Heart right ventricle (tissue), 16 donors: ENCODE data around the gene KIAA0825. TPM values are rescaled to one million over a fixed set of nuclear protein-coding genes. Genes with fewer than 3 reads are reported as not detected.

Experiments used
- ATAC-seq, 8 donors: fragments of 200-7000 bp; cut with Tn5 transposase; one replicate each; pipeline ENCODE4 v1.9.1; 2020; ENCODE audit warnings: mild to moderate bottlenecking in 8 of 8, moderate library complexity in 8 of 8, moderate number of reproducible peaks in 1 of 8
- DNase-seq, 2 donors: peaks; one replicate each; pipeline ENCODE4 v3.0.0-alpha.2; 2020
- H3K27ac ChIP-seq, 10 donors: fragments of 200-600 bp; sonication (generic) in 2 of 10; one replicate each; pipeline versions ENCODE4 v1.5.0 to v1.8.0; 2020 to 2022; ENCODE audit warnings: mild to moderate bottlenecking in 3 of 10
- H3K27me3 ChIP-seq, 7 donors: fragments of 200-600 bp; one replicate each; pipeline ENCODE4 v1.8.0; 2021 to 2022; ENCODE audit warnings: mild to moderate bottlenecking in 2 of 7
- H3K36me3 ChIP-seq, 9 donors: fragments of 200-600 bp; sonication (generic) in 1 of 9; one replicate each; pipeline versions ENCODE4 v1.5.0 to v1.8.0; 2020 to 2022; ENCODE audit warnings: mild to moderate bottlenecking in 2 of 9
- H3K4me1 ChIP-seq, 9 donors: fragments of 200-600 bp; sonication (generic) in 1 of 9; one replicate each; pipeline versions ENCODE4 v1.5.0 to v1.8.0; 2020 to 2022; ENCODE audit warnings: mild to moderate bottlenecking in 4 of 9
- H3K4me3 ChIP-seq, 10 donors: fragments of 200-600 bp; sonication (generic) in 2 of 10; one replicate each; pipeline versions ENCODE4 v1.5.0 to v1.8.0; 2020 to 2022; ENCODE audit warnings: mild to moderate bottlenecking in 7 of 10, moderate library complexity in 2 of 10
- H3K9me3 ChIP-seq, 11 donors: fragments of 200-600 bp in 10 of 11; sonication (generic) in 2 of 11; one replicate each; pipeline versions ENCODE4 v1.5.0 to v1.8.0; 2013 to 2022; ENCODE audit warnings: mild to moderate bottlenecking in 2 of 11, control low read depth in 1 of 11, moderate library complexity in 1 of 11
- CTCF ChIP-seq, 9 donors: fragments of 200-600 bp; sonication (generic) in 2 of 9; IDR thresholded peaks; one replicate each; pipeline versions ENCODE4 v1.5.0 to v1.8.0; 2021 to 2022; ENCODE audit warnings: antibody characterized with exemption in 9 of 9, mild to moderate bottlenecking in 5 of 9, moderate library complexity in 1 of 9
- WGBS, 2 donors: extraction: QIAGEN DNeasy Blood & Tissue Kit; methylation state at CpG; one replicate each; pipeline ENCODE4 v1.1.7; 2013; ENCODE audit warnings: inconsistent platforms in 1 of 2; 5-methylcytosine and 5-hydroxymethylcytosine counted together
- intact Hi-C, 10 donors: fragments of 100-400 bp; cut with DNase I; formaldehyde crosslinking; loops; one replicate each; pipeline versions ENCODE4 v1.11.1 to v1.14.2; 2022
- polyA plus RNA-seq, 2 donors: library from polyadenylated mRNA; stranded (reverse); fragments of 200-250 nt; gene quantifications; one replicate each; pipeline ENCODE4 v1.2.3, GENCODE V29; 2013
- total RNA-seq, 10 donors: library from RNA; stranded (reverse); fragmentation: NEBNext Ultra II Directional in 3 of 10; extraction: Animal tissue kit (Norgen Biotek cat#: 25700) in 3 of 10; gene quantifications; one replicate each; pipeline versions ENCODE4 v1.2.1 to v1.2.4, GENCODE V29; 2021 to 2023
- donor health status: Arrhythmogenic right ventricular cardiomyopathy.
- donor health status: ischemic (EF 13 %, LVEDD 7.1; RV severe dilation, severe dysfunction).
- donor health status: healthy with polysubstance abuse.
- donor health status: DM: no; HTN: yes; CAD: no.
- donor health status: DM: no; HTN: no; CAD: no.
- donor health status: ischemic (EF 25% LVEDD 6.9; RV normal size, moderate dysfunction).
- donor health status: ischemic (EF 25% LVEDD 5.7; RV mildly dilated, moderate dysfunction).
- donor health status: healthy.
- donor health status: DM: yes; HTN: yes; CAD: no.
- donor health status: Ischemic cardiomyopathy.
- donor health status: ischemic (EF 35%, LVEDD 5.7; RV mildly dilated, moderate dysfunction).
- donor health status: nonischemic (EF 11% LVEDD 7.7; RV severe dilation, severe dysfunction).
- donor health status: DM: yes; HTN: yes; CAD: no.
- donor health status: PGD.
- donor health status: ischemic (EF 29% LVEDD 5.4; RV normal size, mild dysfunction).
- donor health status: nonischemic (EF 23%, LVEDD 6.1; RV moderate dilation, normal function).

KIAA0825 gene
- total and polyA plus RNA-seq, 12 donors = 0.36 to 3.5 (median 2.4) TPM

- no peaks in the 10 kb centered on the region for H3K27me3 ChIP-seq
- WGBS, 2 donors = 70 to 83% methylated on average over 4 of the region's 4 CpGs
- peaks cover 0 to 38% (median 0%) of the 10 kb centered on the region in 11 donors for H3K9me3 ChIP-seq
- no peak overlapping the region for H3K4me3 ChIP-seq
- intact Hi-C loops = loop anchor here in 1 of 10 donors (10.0 kb wide), 1 partner anchor 94 kb away; no protein-coding TSS in a partner anchor
- TF ChIP-seq CTCF (IDR thresholded peaks at IDR 0.05) = no peak
- no peak overlapping the region for H3K27ac ChIP-seq
- H3K4me1 ChIP-seq = no peaks in the 10 kb centered on the region
- ATAC-seq (no peak), DNase-seq (no peak)
- H3K36me3 ChIP-seq = no peaks in the 10 kb centered on the region
Measured at GRCh38 chr5:94288937-94289336, 329.5 kb downstream of the KIAA0825 start.

GRCh38 chr5:94285984-94286383, 332.4 kb downstream of the KIAA0825 start:
- ATAC-seq = no peak
- no peak for TF ChIP-seq CTCF (IDR thresholded peaks at IDR 0.05)

GRCh38 chr5:94283093-94283492, 335.3 kb downstream of the KIAA0825 start:
- intact Hi-C loops = loop anchor here in 1 of 10 donors (10.0 kb wide), 1 partner anchor 88 kb away; no protein-coding TSS in a partner anchor
- no peaks in the 10 kb centered on the region for H3K27me3 ChIP-seq
- ATAC-seq (no peak), DNase-seq (no peak)
- no peak for TF ChIP-seq CTCF (IDR thresholded peaks at IDR 0.05)
- no peaks in the 10 kb centered on the region for H3K36me3 ChIP-seq
- H3K27ac ChIP-seq = no peak overlapping the region
- no peaks in the 10 kb centered on the region for H3K4me1 ChIP-seq
- no peak overlapping the region for H3K4me3 ChIP-seq
- H3K9me3 ChIP-seq = no peaks in the 10 kb centered on the region
- WGBS, 2 donors = 82 to 94% methylated on average over 2 of the region's 2 CpGs

More at GRCh38 chr5:94285984-94286383, 332.4 kb downstream of the KIAA0825 start:
- Histone ChIP-seq H3K27ac (no peak overlapping the region), H3K4me3 (no peak overlapping the region), H3K27me3 (no peaks in the 10 kb centered on the region), H3K9me3 (peaks cover 0 to 9% (median 0%) of the 10 kb centered on the region in 11 donors), H3K36me3 (no peaks in the 10 kb centered on the region), H3K4me1 (no peaks in the 10 kb centered on the region)
- no peak for DNase-seq
- intact Hi-C loops = loop anchor here in 1 of 10 donors (10.0 kb wide), 1 partner anchor 91 kb away; no protein-coding TSS in a partner anchor

GRCh38 chr5:94281236-94281801, 337.1 kb downstream of the KIAA0825 start:
- no peak for TF ChIP-seq CTCF (IDR thresholded peaks at IDR 0.05)
- H3K36me3 ChIP-seq = no peaks in the 10 kb centered on the region
- no peak overlapping the region for H3K27ac ChIP-seq
- H3K4me1 ChIP-seq = no peaks in the 10 kb centered on the region
- intact Hi-C loops = loop anchor here in 1 of 10 donors (10.0 kb wide), 1 partner anchor 87 kb away; no protein-coding TSS in a partner anchor
- no peak for DNase-seq
- no peaks in the 10 kb centered on the region for H3K9me3 ChIP-seq
- H3K4me3 ChIP-seq = no peak overlapping the region
- no peaks in the 10 kb centered on the region for H3K27me3 ChIP-seq
- ATAC-seq = no peak
- 81 to 86% methylated on average over 2 of the region's 2 CpGs for WGBS, 2 donors
